Erythroblast (primary cell): Measurements from ENCODE around the gene CALN1.

Source experiments
- DNase-seq, 2 experiments: peaks; one replicate each; lab custom pipeline; 2025; lab: John Stamatoyannopoulos, UW
- GATA1 ChIP-seq: IDR thresholded peaks from 2 replicates; pipeline ENCODE4 v1.6.1; 2011; ENCODE audit warnings: low read depth, mild to moderate bottlenecking, control low read depth, low read length, moderate library complexity
- POLR2A ChIP-seq: IDR thresholded peaks from 2 replicates; pipeline ENCODE4 v1.6.1; 2011; ENCODE audit warnings: mild to moderate bottlenecking, low read length

CALN1 gene

GRCh38 chr7:72182036-72182435 lies 230.1 kb downstream of the CALN1 start:
- no peak for DNase-seq
- TF ChIP-seq GATA1: no peak

DNA sequence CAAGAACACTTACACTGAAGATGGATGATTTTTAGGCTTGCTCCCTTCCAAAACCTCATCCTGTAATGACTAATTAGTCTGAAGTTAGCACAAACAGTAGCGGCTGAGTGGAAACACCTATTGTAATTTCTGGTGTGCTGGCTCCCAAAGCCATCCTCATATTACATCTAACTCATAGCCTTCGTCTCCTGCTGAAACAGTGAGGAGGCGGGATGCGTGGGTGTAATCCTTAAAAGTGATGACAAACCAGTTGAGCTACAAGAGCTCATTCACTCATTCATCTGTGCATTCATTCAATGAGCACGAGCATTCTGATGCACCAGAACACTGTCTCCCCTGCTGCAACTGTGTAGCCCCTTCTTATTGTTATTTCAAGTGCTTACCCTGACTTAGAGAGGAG lies 235.3 kb downstream of the CALN1 start:
- TF ChIP-seq POLR2A (no peak), GATA1 (no peak)
- no peak for DNase-seq

GRCh38 chr7:72170475-72170874 lies 241.7 kb downstream of the CALN1 start:
- TF ChIP-seq GATA1 (no peak), POLR2A (no peak)
- no peak for DNase-seq

DNA sequence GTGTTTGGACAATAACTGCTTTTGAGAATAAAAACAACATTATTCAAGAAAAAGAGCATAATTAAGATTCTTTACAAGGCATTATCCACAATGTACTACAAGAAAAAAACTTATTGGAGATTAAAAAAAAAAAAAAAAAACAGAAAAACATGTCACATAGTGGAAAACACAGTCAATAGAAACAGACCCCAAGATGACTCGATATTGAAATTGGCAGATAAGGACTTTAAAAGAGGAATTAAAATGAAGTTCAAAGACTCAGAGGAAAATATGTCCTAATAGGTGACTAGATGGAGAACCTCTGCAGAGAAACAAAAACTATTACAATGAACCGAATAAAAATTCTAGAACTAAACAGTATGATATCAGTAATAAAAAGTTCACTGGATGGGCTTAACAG lies 248.9 kb downstream of the CALN1 start:
- TF ChIP-seq GATA1: no peak
- TF ChIP-seq POLR2A: no peak
- no peak for DNase-seq

DNA sequence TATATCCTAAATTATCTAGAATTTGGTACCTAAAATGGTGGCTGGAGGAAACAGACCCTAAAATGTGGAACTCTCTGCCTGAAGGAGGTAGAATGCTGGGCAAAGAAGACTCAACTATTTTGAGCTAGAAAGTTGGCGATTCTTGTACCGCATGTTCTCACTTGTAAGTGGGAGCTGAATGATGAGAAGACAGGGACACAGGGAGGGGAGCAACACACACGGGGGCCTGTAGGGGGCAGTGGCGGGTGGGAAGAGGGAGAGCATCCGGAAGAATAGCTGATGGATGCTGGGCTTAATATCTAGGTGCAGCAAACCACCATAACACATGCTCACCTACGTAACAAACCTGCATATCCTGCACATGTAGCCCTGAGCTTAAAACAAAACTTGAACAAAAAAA lies 250.6 kb downstream of the CALN1 start:
- peak in 1 of 2 experiments; percentile 13 for DNase-seq
- TF ChIP-seq POLR2A (no peak), GATA1 (no peak)

- no peak for TF ChIP-seq POLR2A
- TF ChIP-seq GATA1: no peak
- DNase-seq: no peak
These were observed 252.2 kb downstream of the CALN1 start for GRCh38 chr7:72159911-72160310.

GRCh38 chr7:72156671-72157070 lies 255.5 kb downstream of the CALN1 start:
- DNase-seq: no peak
- TF ChIP-seq GATA1 (no peak), POLR2A (no peak)

DNA sequence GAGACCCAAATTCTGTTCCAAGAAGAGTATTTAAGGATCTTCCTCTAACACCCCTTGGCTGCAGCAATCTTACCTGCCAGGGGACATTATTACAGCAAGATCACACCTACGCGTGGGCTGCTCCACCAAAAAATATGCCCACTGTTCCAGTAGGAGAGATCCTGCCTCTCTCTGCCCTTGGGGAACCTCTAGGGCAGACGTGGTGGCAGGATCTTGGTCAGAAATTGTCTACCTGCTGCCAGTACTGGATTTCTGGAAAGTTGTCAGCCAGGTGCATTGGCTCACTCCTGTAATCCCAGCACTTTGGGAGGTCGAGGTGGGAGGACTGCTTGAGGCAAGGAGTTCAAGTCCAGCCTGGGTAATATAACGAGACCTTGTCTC lies 259.0 kb downstream of the CALN1 start:
- no peak for DNase-seq
- no peak for TF ChIP-seq GATA1
- TF ChIP-seq POLR2A: no peak

- no peak for DNase-seq
- no peak for TF ChIP-seq GATA1
- TF ChIP-seq POLR2A: no peak
These were observed 259.7 kb downstream of the CALN1 start for GRCh38 chr7:72152161-72153131.

- no peak for TF ChIP-seq GATA1
- no peak for TF ChIP-seq POLR2A
- no peak for DNase-seq
These were observed 271.6 kb downstream of the CALN1 start for GRCh38 chr7:72140566-72140965.

DNA sequence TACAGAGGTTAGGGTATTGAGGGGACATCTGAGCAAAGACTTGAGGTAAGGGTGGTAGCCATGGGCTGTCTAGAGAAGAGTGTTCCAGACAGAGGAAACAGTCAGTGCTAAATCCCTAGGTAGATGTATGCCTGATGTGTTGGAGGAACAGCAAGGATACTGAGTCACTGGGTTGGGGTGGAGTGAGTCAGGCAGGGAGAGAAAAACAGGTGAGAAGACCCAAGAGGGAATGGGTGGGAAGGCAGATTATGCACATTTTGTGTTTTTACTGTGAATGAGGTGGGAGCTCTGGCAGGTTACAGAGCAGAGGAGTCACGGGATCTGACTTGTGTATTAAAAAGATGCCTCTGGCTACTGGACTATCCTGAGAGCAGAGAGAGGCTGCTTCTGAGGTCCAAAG lies 285.0 kb downstream of the CALN1 start:
- TF ChIP-seq GATA1 (no peak), POLR2A (no peak)
- no peak for DNase-seq

- TF ChIP-seq POLR2A (no peak), GATA1 (no peak)
- DNase-seq: no peak
These were observed 288.2 kb downstream of the CALN1 start for GRCh38 chr7:72123913-72124312.

GRCh38 chr7:72118366-72118765 lies 293.8 kb downstream of the CALN1 start:
- DNase-seq: no peak
- no peak for TF ChIP-seq POLR2A
- no peak for TF ChIP-seq GATA1

GRCh38 chr7:72114129-72114528 lies 298.0 kb downstream of the CALN1 start:
- TF ChIP-seq POLR2A (no peak), GATA1 (no peak)
- DNase-seq: no peak

GRCh38 chr7:72112992-72113391 lies 299.1 kb downstream of the CALN1 start:
- TF ChIP-seq POLR2A (no peak), GATA1 (no peak)
- DNase-seq: no peak

GRCh38 chr7:72112530-72112929 lies 299.6 kb downstream of the CALN1 start:
- no peak for TF ChIP-seq GATA1
- DNase-seq: no peak
